Measurements from ENCODE around the gene CDH4. TPM values are rescaled to one million over a fixed set of nuclear protein-coding genes. Genes with fewer than 3 reads are reported as not detected.

Gene CDH4
- total RNA-seq, 1 donor from 2014 or later: 39.7 TPM

DNA sequence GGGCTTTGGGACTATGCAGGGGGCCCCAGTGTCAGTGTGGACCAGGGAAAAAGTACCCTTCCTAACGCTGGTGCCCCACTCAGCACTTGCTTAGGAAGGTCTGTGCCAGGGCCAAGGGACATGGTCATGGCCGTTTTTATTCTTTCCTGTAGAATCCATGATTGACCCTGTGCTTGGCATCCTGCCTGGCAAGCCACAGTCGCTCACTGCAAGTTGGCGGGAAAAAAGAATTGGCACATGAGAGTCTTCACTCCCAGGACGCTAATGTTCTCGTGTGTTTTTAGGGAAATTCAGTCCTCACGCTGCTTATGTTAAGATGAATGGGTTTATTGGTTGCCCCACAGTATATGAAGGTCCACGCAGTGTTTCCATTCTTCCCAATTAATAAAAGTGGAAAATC is 253.4 kb downstream of the CDH4 start:
- DNase-seq (ENCODE audit: low read depth): no peak
- Histone ChIP-seq H3K27me3 (ENCODE audit: control insufficient read depth, insufficient read depth, low read length) (no peaks in the 10 kb centered on the region), H3K36me3 (ENCODE audit: control insufficient read depth, insufficient read depth, low read length) (no peaks in the 10 kb centered on the region), H3K4me3 (ENCODE audit: low read depth, low read length) (no peak overlapping the region)
- TF ChIP-seq, protein P1, sequence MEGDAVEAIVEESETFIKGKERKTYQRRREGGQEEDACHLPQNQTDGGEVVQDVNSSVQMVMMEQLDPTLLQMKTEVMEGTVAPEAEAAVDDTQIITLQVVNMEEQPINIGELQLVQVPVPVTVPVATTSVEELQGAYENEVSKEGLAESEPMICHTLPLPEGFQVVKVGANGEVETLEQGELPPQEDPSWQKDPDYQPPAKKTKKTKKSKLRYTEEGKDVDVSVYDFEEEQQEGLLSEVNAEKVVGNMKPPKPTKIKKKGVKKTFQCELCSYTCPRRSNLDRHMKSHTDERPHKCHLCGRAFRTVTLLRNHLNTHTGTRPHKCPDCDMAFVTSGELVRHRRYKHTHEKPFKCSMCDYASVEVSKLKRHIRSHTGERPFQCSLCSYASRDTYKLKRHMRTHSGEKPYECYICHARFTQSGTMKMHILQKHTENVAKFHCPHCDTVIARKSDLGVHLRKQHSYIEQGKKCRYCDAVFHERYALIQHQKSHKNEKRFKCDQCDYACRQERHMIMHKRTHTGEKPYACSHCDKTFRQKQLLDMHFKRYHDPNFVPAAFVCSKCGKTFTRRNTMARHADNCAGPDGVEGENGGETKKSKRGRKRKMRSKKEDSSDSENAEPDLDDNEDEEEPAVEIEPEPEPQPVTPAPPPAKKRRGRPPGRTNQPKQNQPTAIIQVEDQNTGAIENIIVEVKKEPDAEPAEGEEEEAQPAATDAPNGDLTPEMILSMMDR (IDR thresholded peaks at IDR 0.05; ENCODE audit: insufficient read depth, low read length, poor library complexity, severe bottlenecking): no peak

DNA sequence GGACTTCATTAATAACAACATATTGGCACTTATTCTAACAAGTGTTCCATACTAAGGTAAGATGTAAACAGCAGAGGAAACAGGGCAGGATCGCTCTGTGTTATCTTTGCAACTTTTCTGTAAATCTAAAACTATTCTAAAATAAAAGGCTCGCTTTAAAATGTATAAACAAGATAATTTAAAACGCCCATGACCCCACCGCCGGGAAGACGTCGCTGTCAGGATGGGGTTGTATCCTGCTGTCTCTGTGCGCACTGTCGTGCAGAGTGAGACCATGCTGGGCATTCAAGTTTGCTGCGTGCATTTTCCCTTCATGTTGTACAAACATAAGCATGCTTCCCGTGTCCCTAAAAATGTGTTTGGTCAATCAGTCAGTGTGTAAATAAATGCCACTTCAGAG is 255.7 kb downstream of the CDH4 start:
- no peak overlapping the region for H3K4me3 ChIP-seq (ENCODE audit: low read depth, low read length)
- no peak for DNase-seq (ENCODE audit: low read depth)
- no peaks in the 10 kb centered on the region for H3K36me3 ChIP-seq (ENCODE audit: control insufficient read depth, insufficient read depth, low read length)
- H3K27me3 ChIP-seq (ENCODE audit: control insufficient read depth, insufficient read depth, low read length): no peaks in the 10 kb centered on the region
- TF ChIP-seq, protein P1 (IDR thresholded peaks at IDR 0.05; ENCODE audit: insufficient read depth, low read length, poor library complexity, severe bottlenecking): no peak

DNA sequence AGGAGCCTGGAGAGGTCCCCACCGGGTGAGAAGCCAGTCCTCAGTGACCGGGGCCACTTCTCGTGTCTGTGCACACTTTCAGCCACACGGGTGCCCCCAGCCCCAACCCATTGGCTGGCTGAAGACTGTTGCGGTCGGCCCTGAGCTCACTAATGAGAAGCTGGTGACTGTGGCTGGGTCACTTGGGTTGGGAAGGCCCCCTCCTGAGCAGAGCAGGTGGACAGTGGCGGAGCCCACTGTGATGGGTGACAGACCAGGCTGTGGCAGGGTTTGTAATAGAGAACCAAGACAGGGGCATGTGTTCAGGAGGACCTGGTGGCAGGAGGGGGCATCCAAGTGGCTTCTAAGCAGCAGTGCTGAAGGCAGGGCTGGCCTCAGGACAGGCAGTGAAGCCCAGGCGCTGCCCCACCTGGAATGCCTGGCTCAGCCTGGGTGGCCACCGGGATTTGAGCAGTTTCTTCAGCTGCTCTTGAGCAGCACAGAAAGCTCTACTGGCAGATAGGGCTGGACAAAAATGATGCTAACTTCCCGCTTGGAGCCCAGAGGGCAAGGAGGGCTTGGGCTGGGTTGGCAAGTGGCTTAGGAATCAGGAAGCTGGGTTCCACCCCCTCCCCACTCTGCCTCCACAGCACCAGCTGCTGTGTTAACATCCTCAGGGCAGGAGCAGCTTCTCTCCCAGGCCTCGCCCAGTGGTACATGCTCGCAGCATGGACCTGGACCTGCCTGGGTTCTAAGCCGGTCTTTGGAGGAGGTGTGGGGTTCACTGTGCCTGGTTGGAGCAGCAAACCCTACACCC is 256.4 kb downstream of the CDH4 start:
- Histone ChIP-seq H3K4me3 (ENCODE audit: low read depth, low read length) (no peak overlapping the region), H3K36me3 (ENCODE audit: control insufficient read depth, insufficient read depth, low read length) (no peaks in the 10 kb centered on the region), H3K27me3 (ENCODE audit: control insufficient read depth, insufficient read depth, low read length) (no peaks in the 10 kb centered on the region)
- DNase-seq (ENCODE audit: low read depth): no peak
- TF ChIP-seq, protein P1 (IDR thresholded peaks at IDR 0.05; ENCODE audit: insufficient read depth, low read length, poor library complexity, severe bottlenecking): no peak

DNA sequence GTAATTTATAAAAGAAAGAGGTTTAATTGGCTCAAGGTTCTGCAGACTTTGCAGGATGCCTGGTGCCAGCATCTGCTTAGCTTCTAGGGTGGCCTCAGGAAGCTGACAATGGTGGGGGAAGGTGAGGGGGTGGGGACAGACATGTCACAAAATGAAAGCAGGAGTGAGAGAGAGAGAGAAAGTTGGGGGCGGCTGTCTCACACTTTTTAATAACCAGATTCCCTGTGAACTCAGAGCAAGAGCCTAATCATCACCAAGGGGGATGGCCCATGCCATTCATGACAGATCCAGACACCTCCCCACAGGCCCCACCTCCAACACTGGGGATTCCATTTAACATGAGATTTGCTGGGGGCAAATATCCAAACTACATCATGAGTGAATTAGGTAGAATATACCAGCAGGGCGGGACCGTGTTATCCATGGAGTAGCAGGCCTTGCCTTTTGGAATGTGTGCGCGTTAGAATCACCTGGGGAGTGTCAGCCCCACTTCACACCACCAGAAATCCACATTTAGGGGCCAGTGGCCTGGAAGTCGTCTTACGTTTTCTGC is 258.8 kb downstream of the CDH4 start:
- TF ChIP-seq, protein P1 (IDR thresholded peaks at IDR 0.05; ENCODE audit: insufficient read depth, low read length, poor library complexity, severe bottlenecking): no peak
- no peak overlapping the region for H3K4me3 ChIP-seq (ENCODE audit: low read depth, low read length)
- H3K36me3 ChIP-seq (ENCODE audit: control insufficient read depth, insufficient read depth, low read length): no peaks in the 10 kb centered on the region
- no peak for DNase-seq (ENCODE audit: low read depth)
- H3K27me3 ChIP-seq (ENCODE audit: control insufficient read depth, insufficient read depth, low read length): no peaks in the 10 kb centered on the region

DNA sequence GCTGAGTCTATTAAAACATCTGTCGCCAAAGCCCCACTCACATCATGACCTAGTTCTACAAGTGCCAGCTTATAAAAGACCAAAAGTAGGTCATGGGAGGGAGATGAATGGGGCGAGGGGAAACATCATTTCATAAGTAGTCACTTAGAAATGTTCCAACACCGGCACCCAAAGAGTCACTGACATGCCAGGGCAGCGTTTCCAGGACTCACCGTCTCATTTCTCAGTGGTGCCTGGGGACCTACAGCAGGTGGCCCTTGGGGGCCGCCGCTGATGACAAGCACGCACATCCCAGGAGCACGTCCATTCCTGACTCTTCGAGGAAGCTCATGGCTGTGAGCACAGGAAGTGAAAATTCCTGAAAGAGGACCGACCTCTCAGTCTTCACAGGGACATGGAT is 260.4 kb downstream of the CDH4 start:
- no peak for DNase-seq (ENCODE audit: low read depth)
- TF ChIP-seq, protein P1 (IDR thresholded peaks at IDR 0.05; ENCODE audit: insufficient read depth, low read length, poor library complexity, severe bottlenecking): no peak
- H3K27me3 ChIP-seq (ENCODE audit: control insufficient read depth, insufficient read depth, low read length): no peaks in the 10 kb centered on the region

More for the DNA sequence above, 260.4 kb downstream of the CDH4 start:
- Histone ChIP-seq H3K36me3 (ENCODE audit: control insufficient read depth, insufficient read depth, low read length) (no peaks in the 10 kb centered on the region), H3K4me3 (ENCODE audit: low read depth, low read length) (no peak overlapping the region)
